Measurements from ENCODE around the gene TBL3. TPM values are rescaled to one million over a fixed set of nuclear protein-coding genes. Genes with fewer than 3 reads are reported as not detected.

The TBL3 gene
- total RNA-seq, 1 donor from 2014 or later, result 18.3 TPM

DNA sequence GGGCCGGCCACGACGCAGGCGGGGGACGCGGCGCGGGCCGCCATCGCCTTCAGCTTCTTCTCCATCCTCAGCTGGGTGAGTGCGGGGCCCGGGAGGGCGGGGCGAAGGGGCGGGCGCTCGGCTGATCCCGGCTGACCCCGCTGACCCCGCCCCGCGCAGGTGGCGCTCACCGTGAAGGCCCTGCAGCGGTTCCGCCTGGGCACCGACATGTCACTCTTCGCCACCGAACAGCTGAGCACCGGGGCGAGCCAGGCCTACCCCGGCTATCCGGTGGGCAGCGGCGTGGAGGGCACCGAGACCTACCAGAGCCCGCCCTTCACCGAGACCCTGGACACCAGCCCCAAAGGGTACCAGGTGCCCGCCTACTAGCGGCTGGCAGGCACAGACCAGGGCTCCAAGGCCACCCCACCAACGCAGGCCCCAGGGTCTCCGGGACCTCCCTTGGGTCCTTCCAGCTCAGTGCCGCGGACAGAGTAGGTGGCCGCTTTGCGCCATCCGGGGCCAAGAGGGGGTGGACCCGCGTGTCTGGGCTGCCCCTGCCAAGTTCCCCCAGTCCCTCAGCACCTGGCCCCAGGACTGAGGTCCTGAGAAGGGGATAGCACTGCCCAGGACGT lies 21.0 kb downstream of the TBL3 start:
- intact Hi-C loops (cut with DNase I), result no loop called here

DNA sequence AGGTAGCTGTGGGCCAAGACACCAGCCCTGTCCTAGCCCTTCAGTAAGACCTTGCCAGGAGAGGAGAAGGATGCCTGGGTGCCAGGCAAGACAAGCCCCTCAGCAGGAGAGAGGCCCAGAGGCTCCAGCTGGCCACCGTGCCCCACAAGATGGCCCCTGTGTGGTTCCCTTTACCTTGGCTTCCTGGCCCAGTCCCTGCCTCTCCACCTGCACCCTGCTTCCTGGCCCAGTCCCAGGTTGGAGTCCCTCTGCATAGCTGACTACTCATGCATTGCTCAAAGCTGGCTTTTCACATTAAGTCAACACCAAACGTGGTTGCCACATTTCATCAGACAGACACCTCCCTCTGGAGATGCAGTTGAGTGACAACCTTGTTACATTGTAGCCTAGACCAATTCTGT lies 21.9 kb downstream of the TBL3 start:
- no peak for DNase-seq (ENCODE audit: low spot score)
- intact Hi-C loops (cut with DNase I), result no loop called here

More for the DNA sequence above, 21.0 kb downstream of the TBL3 start:
- no peak for DNase-seq (ENCODE audit: low spot score)

DNA sequence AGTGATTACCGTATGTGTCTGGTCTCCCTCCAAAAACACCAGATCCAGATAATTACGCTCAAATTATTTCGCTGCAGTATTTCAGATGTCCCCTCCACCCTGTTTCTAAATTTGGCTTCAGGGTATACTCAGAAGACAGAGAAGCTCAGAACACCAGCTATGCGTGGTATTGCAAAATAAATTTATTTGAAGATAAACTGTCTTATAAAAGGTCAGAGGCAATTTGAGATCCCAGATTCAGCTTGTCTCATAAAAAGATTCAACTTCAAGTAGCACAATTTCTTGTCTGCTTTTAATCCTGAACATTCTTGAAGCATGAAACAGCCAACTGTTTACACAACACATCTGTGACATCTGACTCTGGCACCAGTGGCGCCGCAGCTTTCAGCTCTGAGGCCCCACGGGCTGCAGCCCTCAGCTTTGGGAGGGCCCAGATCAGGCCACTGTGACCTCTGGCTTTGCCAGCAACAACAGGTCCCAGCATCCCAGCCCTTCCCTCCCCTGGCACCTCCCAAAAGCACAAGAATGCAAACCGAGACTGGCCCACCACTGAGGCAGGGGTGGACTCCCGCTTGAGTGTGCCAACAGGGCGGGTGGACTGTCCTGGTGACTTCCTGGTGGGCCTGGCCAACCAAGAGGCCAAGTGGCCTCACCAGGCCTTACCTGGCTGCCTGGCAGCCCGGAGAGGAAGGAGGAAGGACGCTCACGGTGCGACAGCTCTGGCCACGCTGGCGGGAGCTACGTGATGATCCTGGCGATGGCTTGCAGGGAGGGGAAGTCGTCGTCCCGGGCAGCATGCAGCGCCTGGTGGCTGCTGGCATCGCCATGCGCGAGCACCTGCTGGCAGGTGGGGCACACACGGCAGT lies 25.9 kb downstream of the TBL3 start:
- intact Hi-C loops (cut with DNase I), result no loop called here
- DNase-seq (ENCODE audit: low spot score), result no peak

DNA sequence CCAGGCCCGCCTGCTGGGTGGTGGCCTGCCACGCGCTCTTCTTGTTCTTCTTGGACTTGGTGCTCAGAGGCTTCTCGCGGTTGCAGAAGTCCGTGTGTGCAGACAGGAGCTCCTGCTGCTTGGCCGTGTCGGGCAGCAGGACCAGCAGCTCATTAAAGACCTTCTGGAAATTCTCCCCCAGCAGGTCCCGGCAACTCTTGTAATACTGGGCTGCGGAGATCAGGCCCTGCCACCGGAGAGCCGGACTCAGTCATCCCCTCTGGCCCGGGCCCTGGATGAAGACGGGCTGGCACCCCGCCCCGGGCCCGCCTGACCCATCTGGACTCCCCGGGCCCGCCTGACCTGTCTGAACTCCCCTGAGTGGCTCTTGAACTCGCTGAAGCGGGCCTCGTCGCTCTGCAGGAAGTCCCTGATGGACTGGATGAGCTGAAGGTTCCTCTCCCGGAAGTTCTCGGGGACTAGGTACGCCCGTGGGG lies 26.5 kb downstream of the TBL3 start:
- intact Hi-C loops (cut with DNase I), result no loop called here
- DNase-seq (ENCODE audit: low spot score), result no peak

DNA sequence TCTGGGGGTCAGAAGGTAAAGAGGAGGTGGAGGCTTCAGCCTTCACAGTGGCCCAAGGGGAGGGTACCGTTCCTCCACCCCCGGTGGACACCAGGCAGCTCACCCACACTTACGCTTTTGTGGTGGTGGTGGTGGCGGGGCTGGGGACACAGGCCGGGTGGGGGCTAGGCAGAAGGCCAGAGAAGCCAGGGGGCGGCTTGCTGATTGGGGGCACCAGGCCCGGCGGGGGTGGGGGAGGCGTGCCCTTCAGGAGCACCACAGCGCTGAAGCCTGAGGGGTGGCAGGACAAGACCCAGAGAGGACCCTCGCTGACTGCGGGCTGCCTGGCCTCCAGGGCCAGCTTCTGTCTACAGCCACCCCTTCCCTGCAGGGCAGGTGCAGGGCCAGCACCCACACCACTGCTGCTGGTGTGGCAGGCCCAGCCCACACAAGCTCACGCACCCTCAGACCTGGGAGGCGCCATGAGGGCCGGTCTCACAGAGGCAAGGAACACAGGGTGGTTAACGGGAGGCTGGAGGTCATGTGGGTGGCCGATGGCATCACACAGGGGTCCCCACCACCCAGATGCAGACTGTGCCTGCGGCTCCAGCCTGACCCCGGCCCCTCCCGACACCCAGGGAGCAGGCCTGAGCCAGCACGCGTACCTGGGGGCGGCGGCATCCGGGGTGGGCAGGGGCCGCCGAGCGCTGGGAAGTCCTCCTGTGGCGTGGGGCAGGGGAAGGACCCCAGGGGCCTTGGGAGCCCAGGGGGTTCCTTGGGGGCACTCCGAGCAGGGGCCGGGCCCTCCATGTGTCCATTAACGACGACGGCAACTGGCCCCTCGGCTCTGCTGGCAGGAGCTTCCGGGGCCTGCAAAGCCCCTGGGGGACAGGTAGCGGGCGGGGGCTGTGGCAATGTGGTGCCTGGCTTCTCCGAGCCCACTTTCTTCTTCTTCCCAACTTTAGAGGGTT lies 27.3 kb downstream of the TBL3 start:
- intact Hi-C loops (cut with DNase I), result no loop called here
- DNase-seq (ENCODE audit: low spot score), result no peak

DNA sequence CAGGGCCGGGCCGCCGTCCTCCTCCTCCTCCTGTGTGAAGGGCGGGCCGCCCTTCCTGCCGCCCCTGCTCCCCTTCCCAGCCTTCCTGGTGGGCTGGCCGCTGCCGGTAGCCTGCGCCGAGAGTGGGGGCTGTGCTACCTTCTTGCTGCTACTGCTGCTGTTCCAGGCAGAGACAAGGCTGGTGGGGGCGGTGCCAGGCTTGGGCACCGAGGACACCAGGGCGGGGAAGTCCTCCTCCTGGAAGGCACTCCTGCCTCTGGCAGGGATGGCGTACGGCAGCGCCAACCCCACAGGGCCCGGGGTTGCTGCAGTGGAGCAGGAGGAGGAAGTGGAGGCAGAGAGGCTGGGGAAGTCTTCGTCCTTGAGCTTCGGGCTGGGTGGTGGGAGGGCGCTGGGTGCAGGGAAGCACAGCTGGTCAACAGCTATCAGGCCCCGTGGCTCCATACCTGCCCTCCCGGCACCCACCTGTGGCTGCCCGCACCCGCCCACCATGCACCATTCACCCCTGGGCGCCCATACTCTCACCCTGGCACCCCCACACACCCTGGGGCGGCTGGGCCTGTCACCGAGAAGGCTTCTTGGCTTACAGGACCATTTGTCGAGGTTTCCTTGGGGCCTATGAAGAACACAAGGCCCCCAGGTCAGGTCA lies 28.1 kb downstream of the TBL3 start:
- DNase-seq (ENCODE audit: low spot score), result no peak
- intact Hi-C loops (cut with DNase I), result no loop called here

DNA sequence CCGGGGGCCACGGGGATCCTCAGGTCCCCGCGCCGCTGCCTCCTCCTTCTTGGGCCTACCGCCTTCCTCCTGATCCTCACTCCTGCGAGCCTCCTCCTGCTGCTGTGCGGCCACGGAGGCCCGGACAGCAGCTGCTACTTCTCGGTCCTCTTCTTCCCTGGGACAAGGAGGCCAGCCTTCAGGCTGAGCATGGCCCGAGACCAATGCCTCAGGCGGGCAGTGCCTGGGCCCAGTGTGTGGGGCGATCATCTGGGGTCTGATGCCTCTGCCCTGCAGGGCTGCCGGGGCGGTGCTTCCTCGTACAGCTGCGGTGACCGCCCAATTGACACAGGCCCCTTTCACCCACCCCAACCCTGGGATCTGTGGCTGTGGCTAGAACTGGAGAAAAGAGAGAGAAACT lies 29.2 kb downstream of the TBL3 start:
- DNase-seq (ENCODE audit: low spot score), result no peak

DNA sequence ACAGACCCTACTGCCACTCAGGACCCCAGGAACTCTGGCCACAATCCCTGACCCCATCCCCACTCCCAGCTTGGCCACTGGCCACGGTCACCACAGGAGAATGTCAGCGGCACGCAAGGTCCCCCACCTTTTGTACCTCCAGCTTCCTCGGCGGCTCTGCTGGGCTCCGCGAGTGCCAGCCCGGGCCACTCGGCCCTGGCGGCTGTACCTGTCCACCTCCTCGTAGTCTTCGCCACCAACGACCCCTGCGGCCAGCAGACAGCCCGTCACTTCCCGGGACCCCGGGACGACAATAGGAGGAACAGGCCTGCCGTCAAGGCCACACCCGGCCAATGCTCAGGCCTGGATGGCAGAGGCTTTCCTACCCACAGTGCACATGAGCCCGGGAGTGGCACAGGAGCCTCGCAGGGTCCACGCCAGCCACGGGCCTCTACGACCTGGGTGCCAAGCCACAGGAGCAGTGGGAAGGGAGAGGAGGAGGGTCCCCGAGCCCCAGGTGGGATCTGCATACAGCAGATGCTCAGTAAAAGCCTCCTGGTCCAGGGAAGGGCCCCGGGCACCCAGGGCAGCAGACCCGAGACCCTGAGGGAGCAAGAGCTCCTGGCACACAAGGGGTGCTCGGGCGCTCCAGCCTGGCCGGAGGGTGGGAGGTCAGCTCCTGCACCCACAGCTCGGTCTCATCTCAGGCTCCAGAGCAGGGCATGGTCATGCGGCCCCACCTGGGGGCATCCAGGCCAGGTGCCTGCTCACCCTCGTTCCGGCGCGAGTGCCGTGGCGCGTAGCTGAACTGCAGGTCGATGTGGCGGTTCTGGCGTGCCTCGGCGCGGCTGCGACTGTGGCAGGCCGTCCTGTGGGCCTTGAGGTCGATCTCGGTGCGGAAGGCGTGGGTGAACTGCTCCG lies 29.9 kb downstream of the TBL3 start:
- DNase-seq (ENCODE audit: low spot score), result no peak
- intact Hi-C loops (cut with DNase I), result no loop called here

More for the DNA sequence above, 29.2 kb downstream of the TBL3 start:
- intact Hi-C loops (cut with DNase I), result no loop called here

DNA sequence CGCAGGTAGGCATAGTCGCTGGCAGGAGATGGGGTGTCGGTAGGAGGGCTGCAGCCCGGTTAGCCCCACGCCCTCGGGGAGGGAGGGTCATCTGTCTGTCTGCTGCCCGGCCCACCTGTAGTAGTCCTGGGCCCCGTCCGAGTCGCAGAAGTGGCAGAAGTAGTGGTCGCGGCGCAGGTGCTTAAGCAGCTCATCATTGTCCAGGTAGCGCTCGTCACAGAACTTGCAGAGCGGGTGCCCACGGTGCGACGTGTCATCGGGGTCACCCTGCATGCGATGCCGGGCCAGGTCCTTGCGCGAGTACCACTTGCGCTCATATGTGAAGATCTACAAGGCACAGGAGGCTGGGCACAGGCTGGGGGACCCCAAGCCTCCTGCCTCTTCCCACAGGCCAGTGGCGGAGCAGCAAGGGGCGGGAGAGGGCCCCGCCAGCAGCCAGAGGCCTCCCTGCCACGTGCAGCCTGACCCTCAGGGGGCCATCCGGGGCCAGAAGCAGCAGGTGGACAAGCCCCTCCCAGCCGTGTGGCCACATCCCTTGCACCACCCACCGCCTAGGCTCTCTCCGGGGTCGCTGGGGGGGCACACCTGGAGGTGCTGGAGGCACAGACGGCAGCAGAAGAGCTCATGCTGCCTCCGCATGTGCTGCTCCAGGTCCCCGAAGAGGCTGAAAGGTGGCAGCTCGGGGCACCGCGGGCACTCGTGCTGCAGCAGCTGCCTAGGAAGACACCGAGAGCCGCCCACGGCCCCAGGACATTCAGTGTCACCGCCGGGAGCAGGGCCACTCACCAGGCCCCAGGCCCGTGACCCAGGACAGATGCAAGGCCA lies 30.8 kb downstream of the TBL3 start:
- DNase-seq (ENCODE audit: low spot score), result no peak
- intact Hi-C loops (cut with DNase I), result no loop called here

DNA sequence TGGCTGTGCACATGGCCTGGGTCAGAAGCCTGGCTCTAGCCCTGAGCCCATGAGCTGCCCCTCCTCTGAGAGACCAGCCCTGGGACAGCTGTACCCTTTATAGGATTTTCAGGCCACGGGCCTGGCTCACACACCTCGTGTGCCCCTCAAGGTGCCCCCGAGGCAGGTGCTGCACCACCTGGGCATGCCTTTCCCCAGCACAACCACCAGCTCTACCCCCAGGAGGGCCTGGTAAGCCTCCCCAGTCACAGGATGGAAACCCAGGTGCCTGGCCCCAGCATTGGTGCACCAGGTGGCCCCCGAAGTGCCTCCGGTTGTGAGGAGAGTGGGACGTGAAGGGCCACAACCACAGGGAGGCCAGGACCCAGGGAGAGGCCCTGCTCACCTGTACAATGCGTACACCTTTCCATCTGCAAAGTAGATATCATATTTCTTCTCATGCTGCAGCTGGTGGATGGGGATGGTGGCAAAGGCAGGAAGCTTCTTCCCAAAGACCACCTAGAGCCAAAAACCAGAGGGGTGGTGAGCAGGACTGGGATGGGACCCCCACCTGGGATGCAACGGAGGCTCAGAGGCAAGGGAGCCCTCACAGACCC lies 31.5 kb downstream of the TBL3 start:
- no peak for DNase-seq (ENCODE audit: low spot score)
- intact Hi-C loops (cut with DNase I), result no loop called here

DNA sequence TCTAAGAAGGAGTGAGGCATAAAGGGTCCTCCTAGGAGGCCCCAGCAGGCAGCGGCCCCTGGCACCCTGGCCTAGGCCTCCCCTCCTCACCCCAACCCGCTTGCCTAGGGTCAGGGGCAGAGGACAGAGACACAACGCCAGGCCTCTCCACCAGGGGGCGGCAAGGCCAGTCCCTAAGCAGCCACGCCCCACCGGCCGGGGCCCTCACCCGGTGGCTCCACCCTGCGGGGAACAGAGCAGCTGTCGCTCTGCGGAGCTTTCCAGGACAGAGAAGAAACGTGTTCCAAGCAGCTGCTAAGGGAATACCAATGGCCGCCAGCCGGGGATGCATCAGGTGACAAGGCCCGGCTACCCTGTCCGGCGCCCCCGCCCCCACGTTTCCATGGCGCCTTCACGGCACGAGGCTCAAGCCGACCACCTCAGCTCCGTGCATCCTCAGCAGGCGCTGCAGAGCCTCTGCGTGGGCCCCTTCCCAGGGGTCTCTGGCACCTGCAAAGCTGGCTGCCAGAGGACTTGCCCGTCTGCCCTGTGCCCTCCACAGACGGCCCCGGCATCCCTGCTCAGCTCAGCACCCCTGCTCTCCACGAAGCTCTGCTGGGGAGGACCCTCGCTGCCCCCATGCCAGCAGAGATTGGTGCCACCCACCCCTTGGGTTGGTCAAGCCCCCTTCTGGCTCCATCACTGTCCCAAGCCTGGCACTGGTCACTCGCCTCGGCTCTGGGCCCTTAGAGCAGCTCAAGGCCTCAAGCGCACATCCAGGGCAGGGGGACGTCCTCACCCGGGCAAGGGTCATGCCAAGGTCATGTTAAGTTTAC lies 32.2 kb downstream of the TBL3 start:
- intact Hi-C loops (cut with DNase I), result no loop called here
- DNase-seq (ENCODE audit: low spot score), result peak; percentile 95

DNA sequence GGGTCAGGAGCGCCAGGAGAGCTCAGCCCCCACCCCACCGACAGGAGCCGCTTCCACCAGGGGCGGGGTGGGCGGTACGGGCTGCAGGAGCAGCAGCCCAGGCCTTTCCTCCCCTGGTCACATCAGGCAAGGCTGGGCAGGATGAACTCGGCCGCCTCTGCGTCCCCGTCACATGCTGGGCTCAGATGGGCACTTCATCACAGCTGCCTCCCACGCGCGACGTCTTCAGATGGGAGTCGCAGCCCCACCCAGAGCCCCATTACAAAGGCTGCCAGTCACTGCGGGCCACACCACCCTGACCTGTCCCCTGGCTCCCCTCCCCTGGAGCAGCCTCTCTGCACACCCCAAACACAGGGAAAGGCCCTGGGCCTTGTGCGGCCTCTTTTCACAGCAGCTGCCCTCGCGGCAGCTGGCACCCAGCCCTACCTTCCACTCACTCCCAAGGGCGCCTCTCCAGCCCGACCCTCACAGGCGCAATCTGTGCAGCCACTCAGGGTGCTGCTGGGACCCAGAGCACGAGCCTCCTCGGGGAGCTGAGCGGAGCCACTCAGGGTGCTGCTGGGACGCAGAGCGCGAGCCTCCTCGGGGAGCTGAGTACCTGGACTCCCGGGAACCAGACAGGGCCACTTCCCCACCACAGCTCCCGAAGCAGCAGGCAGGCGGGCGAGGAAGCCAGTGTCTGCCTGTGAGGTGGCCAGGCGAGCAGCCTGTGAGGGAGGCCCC lies 33.1 kb downstream of the TBL3 start:
- DNase-seq (ENCODE audit: low spot score), result no peak
- intact Hi-C loops (cut with DNase I), result no loop called here

DNA sequence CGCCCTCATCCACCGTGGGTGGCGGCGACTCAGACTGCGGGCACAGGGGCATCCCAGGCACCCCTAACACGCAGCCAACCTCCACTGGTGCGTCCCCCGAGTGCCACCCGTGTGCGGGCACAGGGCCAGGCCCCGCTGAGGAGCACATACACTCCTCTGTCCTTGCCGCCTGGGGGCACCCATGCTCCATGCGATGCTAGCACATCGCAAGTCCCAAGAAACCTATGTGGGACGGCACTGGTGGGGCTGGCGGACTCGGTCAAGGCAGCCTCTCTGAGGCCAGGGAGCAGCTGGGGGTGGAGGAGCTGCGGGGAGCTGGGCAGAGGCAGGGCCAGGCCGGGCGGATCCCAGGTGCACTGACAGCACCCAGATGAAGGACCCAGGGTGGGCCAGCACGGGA lies 33.8 kb downstream of the TBL3 start:
- intact Hi-C loops (cut with DNase I), result no loop called here
- DNase-seq (ENCODE audit: low spot score), result no peak

DNA sequence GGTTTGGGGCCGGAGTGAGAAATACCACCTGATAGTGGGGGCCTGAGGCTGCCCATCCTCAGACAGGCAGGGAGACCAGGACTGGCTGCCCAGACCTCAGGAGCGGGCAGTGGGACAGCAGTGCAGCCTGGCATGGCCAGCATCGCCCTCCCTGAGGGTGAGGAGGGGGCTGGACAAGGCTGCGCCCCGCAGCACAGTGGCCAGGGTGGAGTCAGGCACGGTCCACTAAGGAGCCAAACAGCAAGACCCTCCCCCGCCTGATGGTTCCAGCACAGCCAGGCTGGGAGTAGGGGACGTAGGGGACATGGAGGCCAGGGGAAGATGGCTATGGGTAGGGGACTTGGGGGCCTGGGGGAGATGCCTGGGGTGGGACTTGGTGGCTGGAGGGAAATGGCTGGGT lies 34.5 kb downstream of the TBL3 start:
- DNase-seq (ENCODE audit: low spot score), result no peak
- intact Hi-C loops (cut with DNase I), result no loop called here

DNA sequence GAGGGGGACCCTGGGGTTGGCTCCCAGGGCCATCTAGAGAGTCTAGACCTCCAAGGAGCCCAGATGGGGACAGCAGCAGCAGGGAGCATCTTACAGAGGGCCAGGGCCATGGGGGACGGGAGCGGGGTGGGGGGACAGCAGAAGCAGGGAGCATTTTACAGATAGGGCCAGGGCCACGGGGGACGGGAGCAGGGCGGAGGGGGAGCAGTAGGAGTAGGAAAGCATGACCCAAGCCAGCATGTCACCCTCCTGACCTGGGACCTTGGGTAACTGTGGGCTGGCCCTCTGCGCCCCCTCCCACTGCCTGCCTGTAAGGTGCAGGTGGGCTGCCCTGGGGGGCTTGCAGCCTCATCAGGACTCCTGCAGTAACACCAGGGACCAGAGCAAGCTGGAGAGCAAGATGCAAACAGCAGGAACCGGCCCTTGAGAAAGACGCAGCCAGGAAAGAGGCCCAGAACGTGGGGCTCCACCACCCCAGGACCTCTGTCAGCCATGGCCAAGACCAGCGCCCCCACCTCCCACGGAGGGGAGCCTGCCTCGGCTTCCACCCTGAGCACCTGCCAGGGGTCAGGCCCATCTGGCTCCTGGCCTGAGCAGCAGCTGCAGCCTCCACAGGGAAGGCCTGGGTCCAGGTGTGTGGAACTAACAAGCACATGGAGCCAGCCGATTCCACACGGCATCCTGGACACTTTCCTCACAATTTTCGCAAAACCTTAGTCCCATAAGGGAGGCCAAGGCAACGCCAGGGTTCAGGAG lies 35.4 kb downstream of the TBL3 start:
- intact Hi-C loops (cut with DNase I), result no loop called here
- no peak for DNase-seq (ENCODE audit: low spot score)

All from cardiac septum (tissue), 1 donor.